ENCODE data around the gene BATF.
A peak's percentile ranks its signal among the peaks of the same experiment; 100 is the strongest.

BATF gene

DNA sequence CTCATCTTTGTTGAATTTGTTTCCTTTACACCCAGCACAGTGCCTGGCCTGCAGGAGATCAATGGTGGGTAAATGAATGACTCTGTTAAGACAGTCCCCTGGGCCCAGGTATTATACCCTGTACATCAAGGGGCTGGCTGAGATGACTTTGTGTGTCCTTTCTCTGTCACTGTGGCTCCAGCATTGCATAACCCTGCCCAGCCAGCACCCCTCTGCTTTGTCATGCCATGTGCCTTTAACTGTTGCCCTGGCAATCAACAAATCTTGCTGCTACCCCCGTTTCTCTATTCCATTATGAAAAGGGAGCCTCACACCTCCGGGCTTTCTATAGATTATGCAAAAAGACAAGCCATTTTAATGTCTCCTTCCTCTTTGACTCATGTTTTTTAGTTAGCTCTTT is 48.5 kb downstream of the BATF start:
- H3K27me3 Mint-ChIP-seq (ENCODE audit: low read depth), result peaks cover 34% of the 10 kb centered on the region
- no peak overlapping the region for H3K4me3 Mint-ChIP-seq
- no peaks in the 10 kb centered on the region for H3K36me3 Mint-ChIP-seq (ENCODE audit: low read depth)
- H3K4me1 Mint-ChIP-seq, result no peaks in the 10 kb centered on the region
- TF ChIP-seq, protein P1, sequence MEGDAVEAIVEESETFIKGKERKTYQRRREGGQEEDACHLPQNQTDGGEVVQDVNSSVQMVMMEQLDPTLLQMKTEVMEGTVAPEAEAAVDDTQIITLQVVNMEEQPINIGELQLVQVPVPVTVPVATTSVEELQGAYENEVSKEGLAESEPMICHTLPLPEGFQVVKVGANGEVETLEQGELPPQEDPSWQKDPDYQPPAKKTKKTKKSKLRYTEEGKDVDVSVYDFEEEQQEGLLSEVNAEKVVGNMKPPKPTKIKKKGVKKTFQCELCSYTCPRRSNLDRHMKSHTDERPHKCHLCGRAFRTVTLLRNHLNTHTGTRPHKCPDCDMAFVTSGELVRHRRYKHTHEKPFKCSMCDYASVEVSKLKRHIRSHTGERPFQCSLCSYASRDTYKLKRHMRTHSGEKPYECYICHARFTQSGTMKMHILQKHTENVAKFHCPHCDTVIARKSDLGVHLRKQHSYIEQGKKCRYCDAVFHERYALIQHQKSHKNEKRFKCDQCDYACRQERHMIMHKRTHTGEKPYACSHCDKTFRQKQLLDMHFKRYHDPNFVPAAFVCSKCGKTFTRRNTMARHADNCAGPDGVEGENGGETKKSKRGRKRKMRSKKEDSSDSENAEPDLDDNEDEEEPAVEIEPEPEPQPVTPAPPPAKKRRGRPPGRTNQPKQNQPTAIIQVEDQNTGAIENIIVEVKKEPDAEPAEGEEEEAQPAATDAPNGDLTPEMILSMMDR (IDR thresholded peaks at IDR 0.05; ENCODE audit: unreplicated experiment in 3 of 3), result no peak
- no peaks in the 10 kb centered on the region for H3K9me3 Mint-ChIP-seq
- H3K27ac Mint-ChIP-seq, result no peak overlapping the region

DNA sequence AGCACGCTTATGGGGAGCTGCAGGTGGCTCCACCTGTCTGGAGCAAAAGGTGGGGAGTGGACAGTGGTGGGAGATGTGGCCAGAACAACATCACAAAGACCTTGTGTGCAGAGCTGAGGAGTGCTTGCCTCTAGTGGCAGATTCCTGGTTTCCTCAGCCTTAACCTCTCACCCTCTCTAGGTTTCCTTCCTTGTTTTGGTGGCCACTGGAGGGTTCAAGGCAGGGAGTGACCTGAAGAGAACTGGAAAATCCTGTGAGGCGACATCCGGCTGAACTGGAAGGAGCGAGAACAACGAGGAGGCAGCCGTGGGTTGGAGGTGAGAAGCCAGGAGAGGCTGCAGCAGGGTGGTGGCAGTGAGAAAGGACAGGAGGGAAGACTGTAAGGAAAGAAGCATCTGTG is 49.8 kb downstream of the BATF start:
- H3K36me3 Mint-ChIP-seq (ENCODE audit: low read depth), result no peaks in the 10 kb centered on the region
- TF ChIP-seq, protein P1 (IDR thresholded peaks at IDR 0.05; ENCODE audit: unreplicated experiment in 3 of 3), result no peak
- H3K4me3 Mint-ChIP-seq, result no peak overlapping the region
- no peaks in the 10 kb centered on the region for H3K9me3 Mint-ChIP-seq
- H3K4me1 Mint-ChIP-seq, result no peaks in the 10 kb centered on the region
- H3K27ac Mint-ChIP-seq, result no peak overlapping the region
- peaks cover 30% of the 10 kb centered on the region for H3K27me3 Mint-ChIP-seq (ENCODE audit: low read depth)

DNA sequence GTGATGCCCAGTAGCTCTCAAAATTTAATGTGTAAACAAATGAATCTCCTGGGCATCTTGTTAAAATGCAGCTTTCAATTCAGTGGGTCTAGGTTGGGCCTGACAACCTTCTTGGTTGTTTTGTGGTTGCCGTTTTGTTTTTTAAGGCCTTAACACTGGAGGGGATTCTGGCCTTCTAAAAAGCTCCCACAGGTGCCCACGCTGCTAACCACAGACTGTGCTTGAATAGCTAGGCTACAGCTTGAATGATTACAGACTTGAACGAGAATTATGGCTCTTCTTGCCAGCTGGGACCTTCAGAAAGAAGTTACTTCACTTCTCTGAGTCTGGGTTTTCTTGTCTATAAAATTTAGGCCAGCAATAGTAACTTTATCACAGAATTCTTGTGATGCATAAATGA is 54.8 kb downstream of the BATF start:
- H3K4me3 Mint-ChIP-seq, result no peak overlapping the region
- peaks cover 10% of the 10 kb centered on the region for H3K4me1 Mint-ChIP-seq
- H3K27ac Mint-ChIP-seq, result no peak overlapping the region
- H3K36me3 Mint-ChIP-seq (ENCODE audit: low read depth), result no peaks in the 10 kb centered on the region
- TF ChIP-seq, protein P1 (IDR thresholded peaks at IDR 0.05; ENCODE audit: unreplicated experiment in 3 of 3), result no peak
- H3K27me3 Mint-ChIP-seq (ENCODE audit: low read depth), result peaks cover 4% of the 10 kb centered on the region
- H3K9me3 Mint-ChIP-seq, result no peaks in the 10 kb centered on the region

DNA sequence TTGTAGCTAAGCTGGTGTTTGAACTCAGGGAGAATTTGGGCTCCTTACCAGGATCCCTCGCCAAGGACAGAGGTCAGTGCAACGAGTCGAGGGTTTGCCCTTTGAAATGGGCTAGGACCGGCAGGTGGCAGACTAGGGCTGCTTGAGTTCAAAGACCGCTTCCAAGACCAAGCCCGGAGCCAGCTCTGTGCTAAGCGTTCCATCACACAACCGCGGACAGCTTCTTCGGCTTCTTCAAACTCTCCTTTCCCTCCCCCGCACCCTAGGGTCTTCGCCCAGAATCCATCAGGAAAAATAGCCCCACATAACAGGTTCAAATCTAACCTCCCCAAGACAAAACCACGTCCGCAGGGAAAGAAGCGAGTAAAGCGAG is 55.4 kb downstream of the BATF start:
- Mint-ChIP-seq H3K36me3 (ENCODE audit: low read depth) (no peaks in the 10 kb centered on the region), H3K4me3 (no peak overlapping the region), H3K4me1 (peaks cover 10% of the 10 kb centered on the region), H3K27ac (peak overlapping the region; percentile 71 to 89 (median 81)), H3K9me3 (no peaks in the 10 kb centered on the region), H3K27me3 (ENCODE audit: low read depth) (no peaks in the 10 kb centered on the region)
- TF ChIP-seq, protein P1 (IDR thresholded peaks at IDR 0.05; ENCODE audit: unreplicated experiment in 3 of 3), result peak; percentile 81 to 84 (median 82)

DNA sequence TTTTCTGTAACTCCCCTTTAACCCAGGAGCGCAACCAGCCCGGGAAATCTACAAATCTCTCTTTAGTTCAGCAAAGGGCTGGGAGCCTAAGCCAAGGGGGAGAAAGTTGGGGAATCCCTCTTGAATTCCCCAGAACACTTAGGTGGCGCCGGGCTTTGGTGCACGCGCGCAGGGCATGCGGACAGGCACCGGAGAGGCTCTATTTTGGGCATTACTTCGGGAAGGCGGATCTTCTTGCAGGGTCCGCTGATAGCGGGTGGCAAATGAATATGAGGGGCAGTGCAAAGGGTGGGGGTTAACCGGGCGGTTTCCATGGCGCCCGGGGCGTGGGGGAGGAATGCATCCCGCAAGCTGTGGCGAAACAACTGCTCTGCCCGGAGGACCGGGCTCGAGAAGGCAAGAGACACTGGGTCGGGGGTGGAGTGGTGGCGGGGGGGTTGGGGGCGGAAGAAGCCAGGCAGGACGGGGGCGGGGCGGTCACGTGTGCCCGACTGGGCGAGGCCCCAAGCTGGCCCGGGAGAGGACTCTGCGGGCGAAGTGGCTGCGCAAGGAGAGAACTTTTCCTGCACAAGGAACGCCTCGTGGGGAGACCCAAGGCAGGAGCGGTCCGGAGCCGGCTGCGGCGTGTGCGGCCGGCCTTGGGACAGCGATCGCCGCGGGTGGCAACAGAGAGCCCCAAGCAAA is 56.0 kb downstream of the BATF start, which contains the start of gene FLVCR2:
Gene FLVCR2, plus strand, starts transcription at position 519 of the 684 bp plus-strand sequence. CDS start 353 bp downstream, outside the sequence.
- TF ChIP-seq, protein P1 (IDR thresholded peaks at IDR 0.05; ENCODE audit: unreplicated experiment in 3 of 3), result no peak
- no peaks in the 10 kb centered on the region for H3K9me3 Mint-ChIP-seq
- H3K4me3 Mint-ChIP-seq, result no peak within 1 kb of the TSS
- no peaks in the 10 kb centered on the region for H3K36me3 Mint-ChIP-seq (ENCODE audit: low read depth)
- H3K27me3 Mint-ChIP-seq (ENCODE audit: low read depth), result no peaks in the 10 kb centered on the region
- H3K4me1 Mint-ChIP-seq, result peaks cover 10% of the 10 kb centered on the region
- H3K27ac Mint-ChIP-seq, result peak within 1 kb of the TSS; percentile 71 to 89 (median 81)

DNA sequence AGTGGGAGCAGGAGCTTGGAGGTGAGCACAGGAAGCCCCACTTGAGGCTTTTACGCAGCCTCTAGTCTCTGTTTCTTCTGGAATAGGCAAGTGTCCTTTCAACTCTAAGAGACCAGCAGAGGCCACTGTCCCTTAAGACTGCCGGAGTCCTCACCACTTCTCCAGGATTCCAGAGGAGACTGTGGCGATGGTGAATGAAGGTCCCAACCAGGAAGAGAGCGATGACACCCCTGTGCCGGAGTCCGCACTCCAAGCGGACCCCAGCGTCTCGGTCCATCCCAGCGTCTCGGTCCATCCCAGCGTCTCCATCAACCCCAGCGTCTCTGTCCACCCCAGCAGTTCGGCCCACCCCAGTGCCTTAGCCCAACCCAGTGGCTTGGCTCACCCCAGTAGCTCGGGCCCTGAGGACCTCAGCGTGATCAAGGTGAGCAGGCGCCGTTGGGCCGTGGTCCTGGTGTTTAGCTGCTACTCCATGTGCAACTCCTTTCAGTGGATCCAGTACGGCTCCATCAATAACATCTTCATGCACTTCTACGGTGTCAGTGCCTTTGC is 56.6 kb downstream of the BATF start:
- no peaks in the 10 kb centered on the region for H3K36me3 Mint-ChIP-seq (ENCODE audit: low read depth)
- no peaks in the 10 kb centered on the region for H3K27me3 Mint-ChIP-seq (ENCODE audit: low read depth)
- TF ChIP-seq, protein P1 (IDR thresholded peaks at IDR 0.05; ENCODE audit: unreplicated experiment in 3 of 3), result peak in 2 of 3 experiments; percentile 18 to 34
- peaks cover 10% of the 10 kb centered on the region for H3K4me1 Mint-ChIP-seq
- H3K27ac Mint-ChIP-seq, result peak overlapping the region in 1 of 3 experiments; percentile 41
- H3K9me3 Mint-ChIP-seq, result no peaks in the 10 kb centered on the region
- H3K4me3 Mint-ChIP-seq, result no peak overlapping the region

Data from nephron (organoid).